Measurements from ENCODE around the gene GRIN2C.
A peak's percentile ranks its signal among the peaks of the same experiment; 100 is the strongest.

DNA sequence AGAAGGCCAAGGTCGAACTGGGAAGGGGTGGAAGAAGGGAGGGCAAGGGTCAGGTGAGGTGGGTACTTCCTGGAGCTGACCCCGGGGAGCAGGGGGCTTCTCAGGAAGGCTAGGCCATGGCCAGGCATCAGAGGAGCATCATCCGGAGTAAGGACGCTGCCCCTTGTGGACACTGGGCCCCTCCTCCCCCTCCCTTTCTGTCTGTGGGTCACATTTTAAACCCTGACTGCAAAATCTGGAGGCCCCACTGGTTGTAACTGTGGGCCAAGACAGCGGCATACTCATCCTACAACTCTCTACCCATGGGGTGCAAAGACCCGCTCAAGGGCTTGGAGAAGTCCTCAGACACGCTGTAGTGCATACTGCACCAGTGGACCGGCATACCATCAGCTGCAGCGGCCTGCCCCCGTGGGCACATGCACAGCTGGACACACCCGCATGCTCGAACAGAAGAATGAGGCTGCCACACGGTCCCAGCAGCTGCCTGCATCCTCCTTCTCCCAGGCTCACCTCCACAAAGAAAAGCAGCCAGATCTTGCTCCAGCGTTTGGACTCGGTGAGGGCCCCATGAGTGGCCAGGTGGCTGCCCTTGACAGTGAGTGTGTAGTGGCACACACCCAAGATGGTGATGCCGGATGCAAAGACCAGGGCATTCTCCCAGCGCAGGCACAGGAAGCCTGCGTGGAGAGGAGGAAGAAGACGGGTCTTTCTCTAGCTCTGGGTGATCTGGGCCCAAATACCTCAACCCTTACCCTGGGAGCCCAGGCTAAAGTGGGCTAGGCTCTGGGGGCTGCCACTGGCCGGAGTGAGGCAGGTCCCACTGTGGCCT, 32.5 kb upstream of the GRIN2C start:
- TF ChIP-seq, protein P1, sequence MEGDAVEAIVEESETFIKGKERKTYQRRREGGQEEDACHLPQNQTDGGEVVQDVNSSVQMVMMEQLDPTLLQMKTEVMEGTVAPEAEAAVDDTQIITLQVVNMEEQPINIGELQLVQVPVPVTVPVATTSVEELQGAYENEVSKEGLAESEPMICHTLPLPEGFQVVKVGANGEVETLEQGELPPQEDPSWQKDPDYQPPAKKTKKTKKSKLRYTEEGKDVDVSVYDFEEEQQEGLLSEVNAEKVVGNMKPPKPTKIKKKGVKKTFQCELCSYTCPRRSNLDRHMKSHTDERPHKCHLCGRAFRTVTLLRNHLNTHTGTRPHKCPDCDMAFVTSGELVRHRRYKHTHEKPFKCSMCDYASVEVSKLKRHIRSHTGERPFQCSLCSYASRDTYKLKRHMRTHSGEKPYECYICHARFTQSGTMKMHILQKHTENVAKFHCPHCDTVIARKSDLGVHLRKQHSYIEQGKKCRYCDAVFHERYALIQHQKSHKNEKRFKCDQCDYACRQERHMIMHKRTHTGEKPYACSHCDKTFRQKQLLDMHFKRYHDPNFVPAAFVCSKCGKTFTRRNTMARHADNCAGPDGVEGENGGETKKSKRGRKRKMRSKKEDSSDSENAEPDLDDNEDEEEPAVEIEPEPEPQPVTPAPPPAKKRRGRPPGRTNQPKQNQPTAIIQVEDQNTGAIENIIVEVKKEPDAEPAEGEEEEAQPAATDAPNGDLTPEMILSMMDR (conservative IDR thresholded peaks at IDR 0.05 in 1 of 2, IDR thresholded peaks at IDR 0.05 in 1 of 2; ENCODE audit: low read depth in 1 of 2, low read length in 2 of 2), result no peak
- peak; percentile 72 for TF ChIP-seq EZH2 (IDR thresholded peaks at IDR 0.05; ENCODE audit: low read length, missing control alignments)
